OCI-LY1 (cell line): ENCODE measurements around the gene INSRR.

ENCODE experiments used
- H2AFZ ChIP-seq: fragments of 200-600 bp; sonication (generic), shearing (Covaris generic); 2 replicates; pipeline ENCODE4 v1.6.0; 2014; ENCODE audit warnings: antibody characterized with exemption, mild to moderate bottlenecking, low read length
- H3F3A ChIP-seq: fragments of 200-600 bp; sonication (generic), shearing (Covaris generic); 2 replicates; pipeline ENCODE4 v1.6.0; 2014; ENCODE audit warnings: mild to moderate bottlenecking, antibody characterized with exemption, low read length, moderate library complexity; ENCODE audit not compliant: insufficient read depth
- H3K27ac ChIP-seq: fragments of 200-600 bp; sonication (generic); 2 replicates; pipeline ENCODE4 v1.5.1; 2014; ENCODE audit warnings: low read length, mixed run types, mild to moderate bottlenecking, low read depth; ENCODE audit not compliant: poor library complexity, severe bottlenecking
- H3K27me3 ChIP-seq: fragments of 200-600 bp; sonication (generic); 2 replicates; pipeline ENCODE4 v1.6.0; 2014; ENCODE audit warnings: antibody characterized with exemption, mild to moderate bottlenecking, low read length, moderate library complexity; ENCODE audit not compliant: insufficient read depth
- H3K36me3 ChIP-seq: fragments of 200-600 bp; sonication (generic); 2 replicates; pipeline ENCODE4 v1.6.1; 2014; ENCODE audit warnings: mild to moderate bottlenecking, antibody characterized with exemption, low read length, moderate library complexity, mixed read lengths; ENCODE audit not compliant: insufficient read depth
- H3K4me1 ChIP-seq: fragments of 200-600 bp; sonication (generic); 2 replicates; pipeline ENCODE4 v1.5.1; 2014; ENCODE audit warnings: mild to moderate bottlenecking, low read length, moderate library complexity; ENCODE audit not compliant: insufficient read depth, severe bottlenecking
- H3K4me2 ChIP-seq: fragments of 200-600 bp; sonication (generic), shearing (Covaris generic); 2 replicates; pipeline ENCODE4 v1.6.1; 2014; ENCODE audit warnings: low read length
- H3K4me3 ChIP-seq: fragments of 200-600 bp; sonication (generic); 2 replicates; pipeline ENCODE4 v1.5.1; 2014; ENCODE audit warnings: low read length, low read depth, mild to moderate bottlenecking, mixed read lengths; ENCODE audit not compliant: poor library complexity, severe bottlenecking
- H3K79me2 ChIP-seq: fragments of 200-600 bp; shearing (Covaris generic); 2 replicates; pipeline ENCODE4 v1.6.1; 2016; ENCODE audit warnings: mixed run types, low read length, mixed read lengths; ENCODE audit not compliant: insufficient read depth
- H3K9ac ChIP-seq: fragments of 200-600 bp; sonication (generic), shearing (Covaris generic); 2 replicates; pipeline ENCODE4 v1.6.1; 2014; ENCODE audit warnings: mild to moderate bottlenecking, low read length, mixed read lengths
- H3K9me2 ChIP-seq: fragments of 200-600 bp; sonication (generic), shearing (Covaris generic); 2 replicates; pipeline ENCODE4 v1.6.1; 2014; ENCODE audit warnings: low read depth, mild to moderate bottlenecking, low read length, mixed read lengths
- H3K9me3 ChIP-seq: fragments of 200-600 bp; shearing (Covaris generic); 2 replicates; pipeline ENCODE4 v1.6.1; 2014; ENCODE audit warnings: low read length, mixed read lengths
- H4K20me1 ChIP-seq: fragments of 200-600 bp; sonication (generic), shearing (Covaris generic); 2 replicates; pipeline ENCODE4 v1.6.0; 2016; ENCODE audit warnings: mild to moderate bottlenecking, low read length; ENCODE audit not compliant: insufficient read depth
- CTCF ChIP-seq: fragments of 200-600 bp; sonication (generic), shearing (Covaris generic); IDR thresholded peaks from 2 replicates; pipeline ENCODE4 v1.5.1; 2017; ENCODE audit warnings: mild to moderate bottlenecking, antibody characterized with exemption, low read length, moderate library complexity, mixed read lengths
- EZH2 ChIP-seq: fragments of 200-600 bp; sonication (generic), shearing (Covaris generic); IDR thresholded peaks from 2 replicates; pipeline ENCODE4 v1.8.0; 2017; ENCODE audit warnings: borderline replicate concordance, mixed run types, mild to moderate bottlenecking, antibody characterized with exemption, low read length, moderate library complexity, mixed read lengths

Gene INSRR

GRCh38 chr1:156822680-156823079 is 36.2 kb downstream of the INSRR start:
- Histone ChIP-seq H3K9ac (no peak overlapping the region), H3K9me2 (no peaks in the 10 kb centered on the region), H3K36me3 (no peaks in the 10 kb centered on the region), H3K4me3 (no peak overlapping the region), H3K9me3 (no peaks in the 10 kb centered on the region), H3K27me3 (no peaks in the 10 kb centered on the region), H3F3A (no peaks in the 10 kb centered on the region), H3K4me2 (no peak overlapping the region), H2AFZ (no peak overlapping the region), H4K20me1 (no peaks in the 10 kb centered on the region), H3K79me2 (no peaks in the 10 kb centered on the region), H3K4me1 (no peaks in the 10 kb centered on the region), H3K27ac (no peak overlapping the region)
- TF ChIP-seq EZH2 (no peak), CTCF (no peak)

- no peaks in the 10 kb centered on the region for H3K9me2 ChIP-seq
- H3K4me1 ChIP-seq = no peaks in the 10 kb centered on the region
- no peaks in the 10 kb centered on the region for H3K9me3 ChIP-seq
- no peaks in the 10 kb centered on the region for H4K20me1 ChIP-seq
- H2AFZ ChIP-seq = no peak overlapping the region
- H3K9ac ChIP-seq = no peak overlapping the region
- no peak overlapping the region for H3K4me3 ChIP-seq
- H3K27me3 ChIP-seq = no peaks in the 10 kb centered on the region
- no peaks in the 10 kb centered on the region for H3K36me3 ChIP-seq
- H3K4me2 ChIP-seq = no peak overlapping the region
- no peak overlapping the region for H3K27ac ChIP-seq
- no peak for TF ChIP-seq CTCF
- TF ChIP-seq EZH2 = no peak
- H3F3A ChIP-seq = no peaks in the 10 kb centered on the region
- no peaks in the 10 kb centered on the region for H3K79me2 ChIP-seq
These were observed 37.1 kb downstream of the INSRR start for GRCh38 chr1:156821801-156822200.

- H3F3A ChIP-seq = no peaks in the 10 kb centered on the region
- no peak within 1 kb of the TSS for H3K27ac ChIP-seq
- H3K4me3 ChIP-seq = peak within 1 kb of the TSS; percentile 36
- no peak within 1 kb of the TSS for H2AFZ ChIP-seq
- H3K9me2 ChIP-seq = no peaks in the 10 kb centered on the region
- H3K4me2 ChIP-seq = peak within 1 kb of the TSS; percentile 50
- TF ChIP-seq CTCF (no peak), EZH2 (no peak)
- no peaks in the 10 kb centered on the region for H3K27me3 ChIP-seq
- H3K79me2 ChIP-seq = no peaks in the 10 kb centered on the region
- no peak within 1 kb of the TSS; the same call in 1 of the 2 replicates for H3K9ac ChIP-seq
- no peaks in the 10 kb centered on the region for H4K20me1 ChIP-seq
- H3K9me3 ChIP-seq = no peaks in the 10 kb centered on the region
- H3K36me3 ChIP-seq = no peaks in the 10 kb centered on the region
- peaks cover 22% of the 10 kb centered on the region for H3K4me1 ChIP-seq
These were observed 42.2 kb downstream of the INSRR start, which contains the start of gene SH2D2A for GRCh38 chr1:156816561-156817328. SH2D2A (minus strand) TSS chr1:156816848; CDS start chr1:156816708, 140 bp downstream.
